Kidney (tissue), 14 donors: ENCODE results near the gene MED17. TPM values are rescaled to one million over a fixed set of nuclear protein-coding genes. Genes with fewer than 3 reads are reported as not detected.

Experiments
- DNase-seq, 5 donors: peaks; one replicate each; pipeline ENCODE4 v3.0.0-alpha.2; 2013 to 2020
- FAIRE-seq: peaks from 2 replicates; lab custom pipeline; 2012; peaks lifted over from hg19 to GRCh38; lab: Jason Lieb, UNC
- H3K27ac ChIP-seq, 2 donors: one replicate each; pipeline ENCODE4 v1.7.0; 2013; ENCODE audit warnings: low read depth in 2 of 2, low read length in 2 of 2, inconsistent platforms in 1 of 2
- H3K27me3 ChIP-seq: one replicate; pipeline ENCODE4 v1.7.1; 2013; ENCODE audit warnings: low read length, inconsistent platforms; ENCODE audit not compliant: control insufficient read depth, insufficient read depth
- H3K36me3 ChIP-seq, 3 donors: one replicate each; pipeline versions ENCODE4 v1.7.0 to v1.7.1; 2013; ENCODE audit warnings: low read length in 3 of 3, control low read depth in 1 of 3, inconsistent platforms in 1 of 3; ENCODE audit not compliant: insufficient read depth in 3 of 3, control insufficient read depth in 2 of 3
- H3K4me1 ChIP-seq, 3 donors: one replicate each; pipeline versions ENCODE4 v1.7.0 to v1.7.1; 2013; ENCODE audit warnings: low read length in 3 of 3, inconsistent platforms in 1 of 3, low read depth in 1 of 3; ENCODE audit not compliant: control insufficient read depth in 2 of 3, insufficient read depth in 2 of 3
- H3K4me3 ChIP-seq, 3 donors: one replicate each; pipeline versions ENCODE4 v1.7.0 to v1.8.1; 2013; ENCODE audit warnings: low read length in 3 of 3, control low read depth in 1 of 3, inconsistent platforms in 1 of 3
- H3K9ac ChIP-seq, 3 donors: one replicate each; pipeline versions ENCODE4 v1.7.0 to v1.7.1; 2013; ENCODE audit warnings: low read length in 3 of 3, control low read depth in 1 of 3, inconsistent platforms in 1 of 3
- H3K9me3 ChIP-seq, 3 donors: one replicate each; pipeline versions ENCODE4 v1.7.0 to v1.7.1; 2013; ENCODE audit warnings: low read length in 3 of 3, control low read depth in 1 of 3, inconsistent platforms in 1 of 3; ENCODE audit not compliant: control insufficient read depth in 2 of 3, insufficient read depth in 1 of 3
- CTCF ChIP-seq: IDR thresholded peaks from 3 replicates; pipeline ENCODE4 v1.5.1; 2012; ENCODE audit warnings: mild to moderate bottlenecking, moderate library complexity, borderline replicate concordance; ENCODE audit not compliant: insufficient read depth; ENCODE audit errors: extremely low read depth
- intact Hi-C: fragments of 100-400 bp; cut with DNase I; formaldehyde crosslinking; loops from one replicate; pipeline ENCODE4 v1.11.1; 2022
- polyA plus RNA-seq: library from polyadenylated mRNA; stranded (reverse); fragments of 350-450 nt; fragmentation: Illumina TruSeq; extraction: RNeasy Lipid Tissue Mini Kit (QIAGEN cat#74804); gene quantifications from one replicate; pipeline ENCODE4 v1.2.3, GENCODE V29; 2014; ENCODE audit warnings: low read depth, low replicate concordance; ENCODE audit not compliant: insufficient read depth
- total RNA-seq: library from RNA; stranded (reverse); fragmentation: NEBNext Ultra II Directional; extraction: Animal tissue kit (Norgen Biotek cat#: 25700); gene quantifications from one replicate; pipeline ENCODE4 v1.2.1, GENCODE V29; 2021
- donor health status: control.
- donor health status: control.
- donor health status: control.
- donor health status: control.
- donor health status: control.
- donor health status: DM: yes; HTN: yes; CAD: no.
- donor health status: Normal renal cell carcinoma (clear cell type).

MED17 gene
- total and polyA plus RNA-seq, 2 donors from 2014 or later, result 11.7 to 35.4 TPM

DNA sequence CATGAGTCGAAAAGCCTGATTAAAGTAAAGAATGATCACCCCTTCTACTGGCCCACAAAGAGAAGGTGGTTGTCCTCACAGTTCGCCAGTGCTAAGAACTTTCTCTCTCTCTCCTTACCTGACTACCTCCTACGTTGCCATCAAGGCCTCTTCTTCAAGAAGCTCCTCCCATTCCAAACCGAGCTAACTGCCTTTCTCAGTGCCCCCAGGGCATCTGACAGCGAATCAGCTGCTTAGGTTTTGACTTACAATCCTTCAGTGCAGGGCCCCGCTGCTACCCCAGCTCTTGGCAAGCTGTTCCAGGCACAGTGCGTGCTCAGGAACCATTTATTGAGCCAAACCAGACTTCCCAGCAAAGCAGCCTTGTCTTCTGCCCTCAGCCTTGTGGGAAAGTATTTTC lies 60.5 kb downstream of the MED17 start:
- no peak overlapping the region for H3K27ac ChIP-seq
- no peak overlapping the region for H3K4me3 ChIP-seq
- TF ChIP-seq CTCF, result no peak
- H3K9me3 ChIP-seq, result no peaks in the 10 kb centered on the region
- H3K27me3 ChIP-seq, result no peaks in the 10 kb centered on the region
- no peaks in the 10 kb centered on the region for H3K36me3 ChIP-seq
- intact Hi-C loops, result no loop called here
- DNase-seq (peak in 1 of 5 donors; percentile 17), FAIRE-seq (no peak)
- H3K4me1 ChIP-seq, result no peaks in the 10 kb centered on the region
- no peak overlapping the region for H3K9ac ChIP-seq

DNA sequence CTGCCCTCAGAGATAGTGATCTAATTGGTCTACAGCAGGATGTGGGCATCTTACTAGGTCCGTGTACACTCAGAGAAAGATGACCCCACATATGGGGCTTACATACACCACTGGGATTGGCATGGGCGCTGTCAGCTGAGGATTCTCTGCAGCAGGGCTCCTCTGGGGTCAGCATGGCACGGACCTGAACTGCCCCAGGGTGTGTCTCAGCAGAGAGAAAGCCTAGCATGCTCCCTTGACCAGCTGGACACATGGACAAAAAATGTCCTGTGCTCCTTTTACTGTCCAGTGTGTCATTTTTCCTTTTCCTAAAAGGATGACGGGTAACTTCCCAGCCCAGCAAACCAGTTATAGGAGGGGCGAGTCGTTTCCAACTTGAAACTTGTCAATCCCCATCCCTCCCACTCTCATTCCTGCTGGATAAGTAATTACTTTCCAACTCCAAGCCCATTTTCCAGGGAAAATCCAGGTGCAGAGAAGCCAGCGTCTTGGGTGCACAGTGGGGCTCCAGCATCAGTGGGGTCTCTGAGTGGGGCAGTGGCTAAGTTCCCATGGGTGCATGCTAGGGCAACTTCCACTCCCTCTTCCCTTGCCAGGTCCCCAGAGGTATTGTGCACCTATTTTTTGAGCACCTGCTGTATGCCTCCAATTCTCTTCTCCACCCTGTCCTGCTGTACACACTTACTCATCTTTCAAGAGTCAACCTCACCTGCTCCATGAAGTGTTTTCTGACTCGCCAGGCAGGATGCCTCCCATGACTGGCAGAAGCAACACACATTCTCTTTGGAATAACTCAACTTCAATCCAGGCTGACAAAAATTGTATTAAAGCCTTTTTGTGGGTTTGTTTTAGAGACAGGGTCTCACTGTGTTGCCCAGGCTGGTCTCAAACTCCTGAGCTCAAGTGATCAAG lies 61.4 kb downstream of the MED17 start:
- no peak overlapping the region for H3K4me3 ChIP-seq
- H3K9ac ChIP-seq, result no peak overlapping the region
- H3K36me3 ChIP-seq, result no peaks in the 10 kb centered on the region
- no peaks in the 10 kb centered on the region for H3K4me1 ChIP-seq
- TF ChIP-seq CTCF, result no peak
- FAIRE-seq (no peak), DNase-seq (peak in 1 of 5 donors; percentile 7)
- H3K9me3 ChIP-seq, result no peaks in the 10 kb centered on the region
- intact Hi-C loops, result no loop called here
- H3K27ac ChIP-seq, result no peak overlapping the region
- H3K27me3 ChIP-seq, result no peaks in the 10 kb centered on the region

GRCh38 chr11:93846411-93846810 lies 62.3 kb downstream of the MED17 start:
- no peak for TF ChIP-seq CTCF
- H3K4me3 ChIP-seq, result no peak overlapping the region
- no peaks in the 10 kb centered on the region for H3K27me3 ChIP-seq
- H3K9me3 ChIP-seq, result no peaks in the 10 kb centered on the region
- FAIRE-seq (no peak), DNase-seq (peak in 1 of 5 donors; percentile 11)
- no peak overlapping the region for H3K27ac ChIP-seq
- H3K9ac ChIP-seq, result no peak overlapping the region
- intact Hi-C loops, result no loop called here
- H3K36me3 ChIP-seq, result no peaks in the 10 kb centered on the region
- H3K4me1 ChIP-seq, result no peaks in the 10 kb centered on the region
